Measurements from ENCODE around the gene MBD3.

Gene MBD3

GRCh38 chr19:1591421-1592023 is 1.1 kb downstream of the MBD3 start:
- H3K36me3 ChIP-seq (ENCODE audit: control insufficient read depth in 1 of 2, insufficient read depth in 2 of 2, low read length in 2 of 2): no peaks in the 10 kb centered on the region
- H3K27ac ChIP-seq (ENCODE audit: low read length): peak overlapping the region; percentile 82
- peaks cover 5 to 17% of the 10 kb centered on the region in 2 donors for H3K4me1 ChIP-seq (ENCODE audit: control insufficient read depth in 1 of 2, insufficient read depth in 2 of 2, low read length in 2 of 2)
- no peaks in the 10 kb centered on the region for H3K27me3 ChIP-seq (ENCODE audit: low read depth, low read length)
- H3K4me3 ChIP-seq (ENCODE audit: low read depth in 1 of 2, low read length in 2 of 2): peak overlapping the region; percentile 77 to 82
- H3K9me3 ChIP-seq (ENCODE audit: control insufficient read depth in 1 of 2, low read length in 2 of 2): no peaks in the 10 kb centered on the region

DNA sequence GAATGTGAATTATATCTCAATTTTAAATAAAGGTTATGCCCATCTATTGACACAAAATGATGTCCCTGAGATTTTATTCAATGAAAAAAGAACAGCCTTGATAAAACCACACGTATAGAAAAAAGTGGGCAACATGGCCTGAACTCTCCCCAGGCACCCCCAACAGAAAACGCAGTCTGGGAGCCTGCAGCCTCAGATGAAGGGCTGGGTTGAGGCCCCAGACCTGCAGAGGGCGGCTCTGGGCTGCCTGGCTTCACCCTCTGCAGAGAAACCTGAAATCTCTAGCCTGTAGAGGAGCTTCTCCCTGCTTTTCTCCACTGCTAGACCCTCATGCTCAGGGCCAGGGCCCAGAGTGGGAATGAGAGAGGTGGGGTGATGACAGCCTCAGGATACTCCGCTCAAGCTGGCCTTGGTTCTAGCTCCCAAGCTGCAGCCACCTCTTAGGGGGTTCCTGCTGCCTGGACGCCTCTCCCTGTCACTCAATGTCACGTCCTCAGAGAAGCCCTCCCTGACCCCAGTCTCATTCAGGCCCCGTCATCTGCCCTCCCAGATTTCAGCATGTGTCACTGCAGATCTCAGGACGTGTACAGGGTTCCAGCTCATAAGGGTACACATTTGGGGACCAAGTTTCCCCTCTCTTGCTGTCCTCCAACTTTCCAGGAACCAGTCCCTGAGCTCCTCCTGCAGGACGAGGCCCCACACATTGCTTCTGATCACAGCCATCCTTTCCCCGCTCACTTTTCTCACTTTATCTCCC is 1.8 kb downstream of the MBD3 start:
- Histone ChIP-seq H3K27me3 (ENCODE audit: low read depth, low read length) (no peaks in the 10 kb centered on the region), H3K36me3 (ENCODE audit: control insufficient read depth in 1 of 2, insufficient read depth in 2 of 2, low read length in 2 of 2) (no peaks in the 10 kb centered on the region), H3K9me3 (ENCODE audit: control insufficient read depth in 1 of 2, low read length in 2 of 2) (no peaks in the 10 kb centered on the region), H3K27ac (ENCODE audit: low read length) (peak overlapping the region; percentile 82), H3K4me1 (ENCODE audit: control insufficient read depth in 1 of 2, insufficient read depth in 2 of 2, low read length in 2 of 2) (peaks cover 5 to 17% of the 10 kb centered on the region in 2 donors), H3K4me3 (ENCODE audit: low read depth in 1 of 2, low read length in 2 of 2) (peak overlapping the region; percentile 77 to 82)

- Histone ChIP-seq H3K36me3 (ENCODE audit: control insufficient read depth in 1 of 2, insufficient read depth in 2 of 2, low read length in 2 of 2) (peaks cover 0 to 9% of the 10 kb centered on the region in 2 donors), H3K27me3 (ENCODE audit: low read depth, low read length) (no peaks in the 10 kb centered on the region), H3K4me1 (ENCODE audit: control insufficient read depth in 1 of 2, insufficient read depth in 2 of 2, low read length in 2 of 2) (peaks cover 5 to 17% of the 10 kb centered on the region in 2 donors), H3K9me3 (ENCODE audit: control insufficient read depth in 1 of 2, low read length in 2 of 2) (no peaks in the 10 kb centered on the region), H3K4me3 (ENCODE audit: low read depth in 1 of 2, low read length in 2 of 2) (no peak overlapping the region), H3K27ac (ENCODE audit: low read length) (no peak overlapping the region)
Observed at GRCh38 chr19:1587872-1588271, 4.8 kb downstream of the MBD3 start.

DNA sequence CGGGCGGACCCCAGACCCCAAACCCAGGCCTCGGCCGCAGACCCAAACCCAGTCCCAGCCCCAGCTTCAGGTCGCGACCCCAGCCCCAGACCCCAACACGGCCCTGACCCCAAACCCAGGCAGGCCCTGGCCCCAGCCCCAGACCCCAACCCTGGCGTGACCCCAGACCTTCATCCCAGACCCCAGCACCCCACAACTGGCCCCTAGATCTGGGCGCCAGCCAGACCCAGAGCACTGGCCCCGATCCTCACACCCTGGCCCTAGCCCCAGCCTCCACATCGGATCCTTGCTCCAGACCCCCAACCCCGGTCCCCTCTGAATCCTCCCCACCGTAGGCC is 7.5 kb downstream of the MBD3 start:
- Histone ChIP-seq H3K4me3 (ENCODE audit: low read depth in 1 of 2, low read length in 2 of 2) (no peak overlapping the region), H3K4me1 (ENCODE audit: control insufficient read depth in 1 of 2, insufficient read depth in 2 of 2, low read length in 2 of 2) (peaks cover 0 to 1% of the 10 kb centered on the region in 2 donors), H3K27me3 (ENCODE audit: low read depth, low read length) (no peaks in the 10 kb centered on the region), H3K9me3 (ENCODE audit: control insufficient read depth in 1 of 2, low read length in 2 of 2) (no peaks in the 10 kb centered on the region), H3K27ac (ENCODE audit: low read length) (no peak overlapping the region), H3K36me3 (ENCODE audit: control insufficient read depth in 1 of 2, insufficient read depth in 2 of 2, low read length in 2 of 2) (peaks cover 12 to 34% of the 10 kb centered on the region in 2 donors)

DNA sequence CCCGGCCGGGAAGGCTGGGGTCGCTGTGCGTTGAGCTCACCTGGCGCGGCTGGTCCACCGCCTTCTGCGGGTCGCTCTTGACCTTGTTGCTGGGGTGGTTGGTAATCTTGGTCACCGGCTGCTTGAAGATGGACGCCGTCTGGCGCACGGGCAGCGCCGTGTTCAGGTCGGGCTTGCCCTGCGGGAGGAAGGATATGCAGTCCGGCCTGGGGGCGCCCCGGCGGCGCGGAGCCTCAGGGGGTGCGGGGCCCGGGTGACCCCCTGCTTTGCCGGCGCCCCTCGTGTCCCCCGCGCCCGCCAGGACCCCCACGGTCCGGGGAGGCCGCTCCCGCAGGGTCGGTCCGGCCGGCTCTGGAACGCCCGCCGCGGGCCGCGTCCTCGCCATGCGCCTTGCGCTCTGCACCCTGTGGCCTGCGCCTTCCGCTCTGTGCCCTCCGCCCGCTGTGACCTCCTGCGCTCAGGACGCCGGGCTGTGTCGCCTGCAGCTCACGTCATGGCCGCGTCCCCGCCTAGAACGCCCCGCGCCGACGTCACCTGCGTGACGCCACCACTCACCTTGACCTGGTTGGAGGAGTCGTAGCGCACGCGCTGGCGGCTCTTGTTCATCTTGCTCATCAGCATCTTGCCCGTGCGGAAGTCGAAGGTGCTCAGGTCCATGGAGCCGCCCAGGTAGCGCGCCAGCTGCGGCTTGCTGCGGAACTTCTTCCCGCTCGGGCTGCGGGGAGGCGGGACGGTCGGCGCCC is 8.0 kb downstream of the MBD3 start:
- Histone ChIP-seq H3K9me3 (ENCODE audit: control insufficient read depth in 1 of 2, low read length in 2 of 2) (no peaks in the 10 kb centered on the region), H3K27ac (ENCODE audit: low read length) (no peak overlapping the region), H3K4me3 (ENCODE audit: low read depth in 1 of 2, low read length in 2 of 2) (no peak overlapping the region), H3K27me3 (ENCODE audit: low read depth, low read length) (no peaks in the 10 kb centered on the region), H3K36me3 (ENCODE audit: control insufficient read depth in 1 of 2, insufficient read depth in 2 of 2, low read length in 2 of 2) (peaks cover 15 to 39% of the 10 kb centered on the region in 2 donors), H3K4me1 (ENCODE audit: control insufficient read depth in 1 of 2, insufficient read depth in 2 of 2, low read length in 2 of 2) (no peaks in the 10 kb centered on the region)

DNA sequence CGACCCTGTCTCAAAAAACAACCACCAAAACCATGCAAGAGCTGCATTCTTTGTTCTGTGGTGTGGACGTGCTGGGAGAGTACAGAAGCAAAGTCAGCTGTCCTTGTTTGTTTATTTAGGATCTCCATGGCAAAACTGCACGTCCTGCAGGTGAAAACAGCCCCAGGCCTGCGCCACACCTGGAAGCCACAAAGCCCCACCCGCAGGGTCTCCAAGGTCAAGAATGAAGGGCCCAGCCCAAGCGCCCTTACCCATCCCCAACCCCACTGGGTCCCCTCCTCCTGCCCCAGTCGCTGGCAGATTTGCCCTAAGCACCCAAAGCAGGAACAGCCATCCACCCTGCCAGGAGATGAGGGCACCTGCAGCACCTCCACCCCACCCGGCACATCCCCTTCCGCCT is 10.5 kb downstream of the MBD3 start:
- no peak overlapping the region for H3K4me3 ChIP-seq (ENCODE audit: low read depth in 1 of 2, low read length in 2 of 2)
- peaks cover 15 to 57% of the 10 kb centered on the region in 2 donors for H3K36me3 ChIP-seq (ENCODE audit: control insufficient read depth in 1 of 2, insufficient read depth in 2 of 2, low read length in 2 of 2)
- no peaks in the 10 kb centered on the region for H3K4me1 ChIP-seq (ENCODE audit: control insufficient read depth in 1 of 2, insufficient read depth in 2 of 2, low read length in 2 of 2)
- no peaks in the 10 kb centered on the region for H3K9me3 ChIP-seq (ENCODE audit: control insufficient read depth in 1 of 2, low read length in 2 of 2)
- no peaks in the 10 kb centered on the region for H3K27me3 ChIP-seq (ENCODE audit: low read depth, low read length)
- no peak overlapping the region for H3K27ac ChIP-seq (ENCODE audit: low read length)

GRCh38 chr19:1580957-1581356 is 11.7 kb downstream of the MBD3 start:
- H3K27me3 ChIP-seq (ENCODE audit: low read depth, low read length): no peaks in the 10 kb centered on the region
- H3K36me3 ChIP-seq (ENCODE audit: control insufficient read depth in 1 of 2, insufficient read depth in 2 of 2, low read length in 2 of 2): peaks cover 15 to 68% of the 10 kb centered on the region in 2 donors
- H3K4me3 ChIP-seq (ENCODE audit: low read depth in 1 of 2, low read length in 2 of 2): no peak overlapping the region
- H3K9me3 ChIP-seq (ENCODE audit: control insufficient read depth in 1 of 2, low read length in 2 of 2): no peaks in the 10 kb centered on the region
- H3K4me1 ChIP-seq (ENCODE audit: control insufficient read depth in 1 of 2, insufficient read depth in 2 of 2, low read length in 2 of 2): no peaks in the 10 kb centered on the region
- H3K27ac ChIP-seq (ENCODE audit: low read length): no peak overlapping the region

DNA sequence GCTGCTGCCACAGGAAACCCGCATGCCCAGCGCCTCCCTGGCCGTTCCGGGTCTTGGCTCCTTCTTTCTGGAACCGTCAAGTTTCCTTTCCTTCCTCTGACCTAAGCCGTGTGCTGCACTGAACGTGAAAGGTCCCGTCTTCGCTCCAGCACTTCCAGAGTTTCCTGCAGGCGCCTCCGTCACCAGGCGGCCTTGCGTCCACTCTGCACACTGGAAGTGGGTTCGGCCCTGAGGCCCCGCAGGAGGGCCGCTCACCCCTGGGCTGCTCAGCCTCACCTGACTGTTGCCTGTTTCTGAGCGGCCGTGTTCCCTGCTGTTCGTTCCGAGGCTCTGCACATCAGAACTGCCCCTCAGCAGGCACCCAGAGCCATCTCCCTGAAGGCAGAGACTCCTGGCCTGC is 12.3 kb downstream of the MBD3 start:
- peaks cover 15 to 68% of the 10 kb centered on the region in 2 donors for H3K36me3 ChIP-seq (ENCODE audit: control insufficient read depth in 1 of 2, insufficient read depth in 2 of 2, low read length in 2 of 2)

GRCh38 chr19:1579222-1579621 is 13.4 kb downstream of the MBD3 start:
- no peak overlapping the region for H3K4me3 ChIP-seq (ENCODE audit: low read depth in 1 of 2, low read length in 2 of 2)
- no peak overlapping the region for H3K27ac ChIP-seq (ENCODE audit: low read length)
- no peaks in the 10 kb centered on the region for H3K9me3 ChIP-seq (ENCODE audit: control insufficient read depth in 1 of 2, low read length in 2 of 2)
- H3K27me3 ChIP-seq (ENCODE audit: low read depth, low read length): no peaks in the 10 kb centered on the region
- peaks cover 15 to 65% of the 10 kb centered on the region in 2 donors for H3K36me3 ChIP-seq (ENCODE audit: control insufficient read depth in 1 of 2, insufficient read depth in 2 of 2, low read length in 2 of 2)
- H3K4me1 ChIP-seq (ENCODE audit: control insufficient read depth in 1 of 2, insufficient read depth in 2 of 2, low read length in 2 of 2): no peaks in the 10 kb centered on the region

More for the DNA sequence above, 12.3 kb downstream of the MBD3 start:
- Histone ChIP-seq H3K27ac (ENCODE audit: low read length) (no peak overlapping the region), H3K27me3 (ENCODE audit: low read depth, low read length) (no peaks in the 10 kb centered on the region), H3K4me3 (ENCODE audit: low read depth in 1 of 2, low read length in 2 of 2) (no peak overlapping the region), H3K4me1 (ENCODE audit: control insufficient read depth in 1 of 2, insufficient read depth in 2 of 2, low read length in 2 of 2) (no peaks in the 10 kb centered on the region), H3K9me3 (ENCODE audit: control insufficient read depth in 1 of 2, low read length in 2 of 2) (no peaks in the 10 kb centered on the region)

GRCh38 chr19:1577929-1578618 is 14.6 kb downstream of the MBD3 start:
- Histone ChIP-seq H3K4me3 (ENCODE audit: low read depth in 1 of 2, low read length in 2 of 2) (no peak overlapping the region), H3K4me1 (ENCODE audit: control insufficient read depth in 1 of 2, insufficient read depth in 2 of 2, low read length in 2 of 2) (no peaks in the 10 kb centered on the region), H3K36me3 (ENCODE audit: control insufficient read depth in 1 of 2, insufficient read depth in 2 of 2, low read length in 2 of 2) (peaks cover 15 to 61% of the 10 kb centered on the region in 2 donors), H3K9me3 (ENCODE audit: control insufficient read depth in 1 of 2, low read length in 2 of 2) (no peaks in the 10 kb centered on the region), H3K27me3 (ENCODE audit: low read depth, low read length) (no peaks in the 10 kb centered on the region), H3K27ac (ENCODE audit: low read length) (no peak overlapping the region)
